ENCODE data around the gene FES.
"Not testable (repeated sequence)": the region's sequence is repeated elsewhere in the genome, so short reads cannot be mapped to it uniquely, and the experiment has no call there.

FES gene

DNA sequence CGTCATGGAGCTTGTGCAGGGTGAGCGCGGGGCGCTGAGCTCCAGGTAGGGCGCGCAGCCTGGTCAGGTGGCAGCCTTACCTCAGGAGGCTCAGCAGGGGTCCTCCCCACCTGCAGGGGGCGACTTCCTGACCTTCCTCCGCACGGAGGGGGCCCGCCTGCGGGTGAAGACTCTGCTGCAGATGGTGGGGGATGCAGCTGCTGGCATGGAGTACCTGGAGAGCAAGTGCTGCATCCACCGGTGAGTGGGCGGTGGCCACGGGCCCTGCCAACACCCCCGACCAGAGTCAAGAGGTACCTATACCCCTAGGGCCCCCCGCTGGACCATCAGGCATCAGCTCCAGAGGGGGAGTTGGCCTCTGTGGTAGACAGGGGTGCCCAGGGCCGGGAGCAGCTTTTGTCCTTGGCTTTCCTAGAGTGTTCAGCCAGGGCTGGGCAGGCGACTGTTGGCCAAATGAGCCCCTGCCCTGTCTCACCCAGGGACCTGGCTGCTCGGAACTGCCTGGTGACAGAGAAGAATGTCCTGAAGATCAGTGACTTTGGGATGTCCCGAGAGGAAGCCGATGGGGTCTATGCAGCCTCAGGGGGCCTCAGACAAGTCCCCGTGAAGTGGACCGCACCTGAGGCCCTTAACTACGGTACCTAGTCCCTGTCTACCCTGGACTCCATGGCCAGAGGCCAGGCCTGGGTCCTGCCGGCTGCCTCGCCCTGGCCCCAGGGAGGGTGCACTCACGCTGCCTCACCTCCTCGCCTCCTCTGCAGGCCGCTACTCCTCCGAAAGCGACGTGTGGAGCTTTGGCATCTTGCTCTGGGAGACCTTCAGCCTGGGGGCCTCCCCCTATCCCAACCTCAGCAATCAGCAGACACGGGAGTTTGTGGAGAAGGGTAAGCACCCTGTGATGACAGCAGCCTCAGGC lies 9.1 kb downstream of the FES start:
- no peak for DNase-seq

GRCh38 chr15:90895571-90896117 lies 11.3 kb downstream of the FES start:
- DNase-seq, result no peak

- DNase-seq, result not testable (repeated sequence)
These were observed 12.9 kb downstream of the FES start for GRCh38 chr15:90897131-90897655.

GRCh38 chr15:90901175-90902039 lies 17.1 kb downstream of the FES start:
- peak; percentile 32 for DNase-seq

DNA sequence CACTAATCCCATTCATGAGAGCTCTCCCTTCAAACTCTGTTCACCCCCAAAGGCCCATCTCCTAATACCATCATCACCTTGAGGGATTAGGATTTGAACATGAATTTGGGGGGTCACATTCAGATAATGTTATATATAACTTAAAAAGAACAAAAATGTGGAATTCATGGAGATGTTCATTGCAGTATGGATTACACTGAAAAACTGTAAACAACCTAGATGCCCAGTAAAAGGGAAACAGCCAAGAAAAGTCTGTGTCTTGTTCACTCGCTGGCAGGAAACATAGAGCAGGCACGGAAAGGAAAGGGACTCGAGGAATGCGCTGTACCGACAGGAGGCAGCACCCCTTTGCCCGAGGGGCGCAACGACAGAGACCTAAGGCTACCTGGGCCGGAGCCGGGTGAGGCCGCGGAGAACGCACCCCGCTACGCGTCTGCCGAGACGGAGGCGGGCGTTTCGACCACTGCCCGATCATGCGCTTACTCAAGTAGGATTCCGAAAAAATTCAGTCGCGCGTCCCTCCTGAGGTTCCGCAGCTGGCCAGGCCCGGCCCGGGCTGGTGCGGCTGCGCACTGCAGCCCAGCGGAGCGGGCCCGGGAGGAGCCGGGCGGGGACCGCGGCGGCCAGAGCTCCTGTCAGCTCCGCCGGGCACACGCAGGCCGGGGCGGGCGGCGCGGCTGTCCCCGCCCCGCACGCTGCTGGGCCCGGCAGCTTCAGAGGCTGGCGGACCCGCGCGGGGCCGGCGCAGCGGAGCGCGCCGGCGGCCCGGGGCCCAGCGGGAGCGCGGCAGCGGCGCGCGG lies 17.9 kb downstream of the FES start:
- DNase-seq, result peak; percentile 78

DNA sequence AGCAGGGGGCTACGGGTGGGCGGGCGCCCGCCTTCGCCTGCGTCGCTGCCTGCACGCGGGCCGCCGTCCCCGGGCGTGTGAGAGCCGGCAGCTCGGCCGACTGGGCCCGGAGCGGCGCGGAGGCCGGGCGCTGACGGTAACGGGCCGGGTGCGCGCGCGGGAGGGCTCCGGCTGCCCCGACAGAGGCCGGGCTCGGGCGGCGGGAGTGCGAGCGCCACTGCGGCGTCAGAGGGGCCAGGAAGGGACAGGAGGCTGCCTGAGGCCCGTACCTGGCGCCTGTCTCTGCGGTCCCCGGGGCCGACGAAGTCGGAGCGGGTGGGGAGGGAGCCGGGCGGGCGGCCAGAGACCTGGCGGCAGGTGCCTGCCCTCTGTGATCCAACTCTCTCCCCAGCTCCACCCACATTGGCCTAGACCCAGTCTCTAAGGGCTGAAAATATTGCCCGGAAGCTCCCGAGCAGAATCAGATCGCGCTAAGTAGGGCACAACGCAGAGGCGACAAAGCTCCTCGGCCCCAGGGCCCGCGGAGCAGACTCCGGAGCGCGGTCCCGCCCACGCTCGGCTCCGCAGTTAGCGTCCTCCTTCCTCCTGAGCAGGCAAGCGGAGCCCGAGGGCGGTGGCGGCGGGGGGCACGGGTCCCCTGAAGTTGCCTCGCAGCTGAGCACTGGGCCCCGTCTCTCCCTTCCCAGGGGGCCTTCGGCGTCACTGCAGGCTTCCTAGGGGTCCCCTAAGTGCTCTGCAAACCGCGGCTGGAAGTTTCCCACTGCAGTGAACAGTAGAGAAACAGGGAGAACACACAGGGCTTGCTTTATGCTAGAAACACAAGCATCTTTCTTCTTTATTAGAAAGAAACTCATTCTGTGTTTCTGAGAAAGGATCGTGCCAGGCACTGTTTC lies 18.8 kb downstream of the FES start, which contains the start of gene MAN2A2:
TSS of gene MAN2A2 (plus strand) at position 463 of the 893 bp plus-strand sequence. CDS start 906 bp downstream, outside the sequence.
- peak; percentile 55 for DNase-seq

GRCh38 chr15:90903733-90904536 lies 19.6 kb downstream of the FES start:
- DNase-seq, result peak; percentile 79

DNA sequence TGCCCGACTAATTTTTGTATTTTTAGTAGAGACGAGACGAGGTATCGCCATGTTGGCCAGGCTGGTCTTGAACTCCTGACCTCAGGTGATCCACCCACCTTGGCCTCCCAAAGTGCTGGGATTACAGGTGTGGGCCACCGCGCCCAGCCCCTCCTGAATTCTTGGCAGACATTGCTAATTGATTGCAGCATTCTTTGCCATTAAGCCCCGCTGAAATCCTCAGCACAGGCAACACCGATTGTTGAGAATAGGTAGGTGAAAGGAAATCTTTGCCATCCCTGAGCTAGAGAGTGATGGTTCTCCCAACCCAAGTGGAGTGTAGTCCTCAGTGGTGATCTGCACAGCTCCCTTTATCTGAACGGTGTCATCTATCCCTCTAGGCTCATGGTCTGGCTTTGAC lies 20.4 kb downstream of the FES start:
- DNase-seq, result no peak

DNA sequence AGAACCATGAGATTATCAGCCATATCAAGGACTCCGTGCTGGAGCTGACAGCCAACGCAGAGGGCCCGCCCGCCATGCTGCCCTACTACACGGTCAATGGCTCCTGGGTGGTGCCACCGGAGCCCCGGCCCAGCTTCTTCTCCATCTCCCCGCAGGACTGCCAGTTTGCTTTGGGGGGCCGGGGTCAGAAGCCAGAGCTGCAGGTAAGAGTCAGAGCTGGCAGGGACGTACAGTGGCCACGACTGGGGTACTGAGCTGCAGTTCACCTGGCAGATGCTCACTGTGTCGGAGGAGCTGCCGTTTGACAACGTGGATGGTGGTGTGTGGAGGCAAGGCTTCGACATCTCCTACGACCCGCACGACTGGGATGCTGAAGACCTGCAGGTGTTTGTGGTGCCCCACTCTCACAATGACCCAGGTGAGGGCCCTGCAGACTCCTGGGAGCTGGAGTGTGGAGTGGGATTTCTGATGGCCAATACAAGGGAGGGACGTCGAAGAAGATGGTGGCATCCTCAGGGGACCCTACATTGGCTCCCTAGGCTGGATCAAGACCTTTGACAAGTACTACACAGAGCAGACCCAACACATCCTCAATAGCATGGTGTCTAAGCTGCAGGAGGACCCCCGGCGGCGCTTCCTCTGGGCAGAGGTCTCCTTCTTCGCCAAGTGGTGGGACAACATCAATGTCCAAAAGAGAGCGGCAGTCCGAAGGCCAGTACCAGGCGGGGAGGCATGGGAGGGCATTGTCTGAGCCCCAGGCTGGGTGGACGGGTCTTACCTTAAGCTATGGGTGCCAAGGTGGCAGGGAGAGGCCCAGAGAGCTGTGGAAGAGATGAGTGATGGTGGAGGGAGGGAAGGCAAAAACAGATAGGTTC lies 21.2 kb downstream of the FES start:
- no peak for DNase-seq

DNA sequence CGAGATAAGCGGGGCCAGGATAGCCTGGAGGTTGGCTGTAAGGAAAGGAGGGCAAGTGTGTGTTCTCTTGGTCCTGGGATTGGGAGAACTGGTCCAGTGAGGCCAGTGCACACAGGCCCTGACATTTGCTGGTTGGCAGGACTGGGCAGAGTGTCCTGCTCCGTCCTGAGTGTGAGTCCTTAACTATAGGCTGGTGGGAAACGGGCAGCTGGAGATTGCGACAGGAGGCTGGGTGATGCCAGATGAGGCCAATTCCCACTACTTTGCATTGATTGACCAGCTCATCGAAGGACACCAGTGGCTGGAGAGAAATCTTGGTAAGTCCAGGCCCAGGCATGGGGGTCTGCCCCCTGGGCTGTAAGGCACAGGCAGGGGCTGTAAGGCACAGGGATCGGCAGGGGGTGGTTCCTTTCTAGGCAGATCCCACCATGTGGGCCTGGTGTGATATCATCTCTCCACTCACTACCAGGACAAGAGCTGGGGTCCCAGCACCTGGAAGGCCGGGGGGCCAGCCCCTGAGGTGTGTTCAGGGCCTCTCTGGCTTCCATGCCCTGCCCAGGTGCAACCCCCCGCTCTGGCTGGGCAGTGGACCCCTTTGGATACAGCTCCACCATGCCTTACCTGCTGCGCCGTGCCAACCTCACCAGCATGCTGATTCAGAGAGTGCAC lies 22.0 kb downstream of the FES start:
- DNase-seq, result no peak

- DNase-seq, result no peak
These were observed 22.9 kb downstream of the FES start for GRCh38 chr15:90907051-90907660.

- DNase-seq, result no peak
These were observed 23.7 kb downstream of the FES start for GRCh38 chr15:90907838-90908507.

GRCh38 chr15:90909449-90909848 lies 25.1 kb downstream of the FES start:
- not testable (repeated sequence) for DNase-seq

GRCh38 chr15:90909976-90910375 lies 25.7 kb downstream of the FES start:
- DNase-seq, result no peak

GRCh38 chr15:90910441-90911301 lies 26.4 kb downstream of the FES start:
- DNase-seq, result no peak

- DNase-seq, result no peak
These were observed 27.0 kb downstream of the FES start for GRCh38 chr15:90911302-90911623.

Data from NCI-H526 treated with DMSO at 0.1 percent for 48 hours (cell line).